HepG2 (cell line): ENCODE data around the gene PLSCR5. TPM values are rescaled to one million over a fixed set of nuclear protein-coding genes. Genes with fewer than 3 reads are reported as not detected.

Experiments
- FOXJ3 ChIP-seq: sonication (generic); formaldehyde crosslinking; IDR thresholded peaks from 2 replicates; pipeline ENCODE4 v1.4.0; 2020; ENCODE audit warnings: missing genetic modification reagents, mild to moderate bottlenecking, borderline replicate concordance
- MNT ChIP-seq: fragments of 450-650 bp; IDR thresholded peaks from 2 replicates; pipeline ENCODE4 v1.6.1; 2016
- PAXIP1 ChIP-seq: sonication (generic); formaldehyde crosslinking; conservative IDR thresholded peaks from 2 replicates; pipeline ENCODE4 v1.4.0; 2020; ENCODE audit warnings: mild to moderate bottlenecking, missing genetic modification reagents, moderate library complexity
- ZFP91 ChIP-seq: sonication (generic); formaldehyde crosslinking; IDR thresholded peaks from 2 replicates; pipeline ENCODE4 v1.9.0; 2022; ENCODE audit warnings: missing genetic modification reagents, mild to moderate bottlenecking, borderline replicate concordance
- ZNF281 ChIP-seq: sonication (generic); formaldehyde crosslinking; IDR thresholded peaks from 2 replicates; pipeline ENCODE4 v1.4.0; 2020; ENCODE audit warnings: missing genetic modification reagents, borderline replicate concordance
- ZNF747 ChIP-seq: sonication (generic); formaldehyde crosslinking; IDR thresholded peaks from 2 replicates; pipeline ENCODE4 v1.8.1; 2023; ENCODE audit warnings: missing genetic modification reagents, mild to moderate bottlenecking, borderline replicate concordance
- ZNF790 ChIP-seq: sonication (generic); formaldehyde crosslinking; IDR thresholded peaks from 2 replicates; pipeline ENCODE4 v1.8.0; 2022; ENCODE audit warnings: missing genetic modification reagents, mild to moderate bottlenecking, borderline replicate concordance
- ZUFSP ChIP-seq: sonication (generic); formaldehyde crosslinking; IDR thresholded peaks from 2 replicates; pipeline ENCODE4 v1.9.0; 2021; ENCODE audit warnings: missing genetic modification reagents, mild to moderate bottlenecking, borderline replicate concordance
- polyA plus RNA-seq, 8 experiments: library from polyadenylated mRNA; depleted of rRNA in 3 of 8; stranded (reverse) in 7 of 8; unstranded in 1 of 8; fragments of >200 nt; fragmentation: Illumina TruSeq in 4 of 8; extraction: Trizol in 4 of 8; gene quantifications; 2 replicates each; pipeline versions ENCODE4 v1.2.1 to v1.2.3, GENCODE V29; 2011 to 2016; ENCODE audit warnings: low read depth in 4 of 8, missing spikeins in 1 of 8, mixed read lengths in 1 of 8; ENCODE audit not compliant: insufficient read depth in 1 of 8
- total RNA-seq, 5 experiments: library from RNA; depleted of rRNA; stranded (reverse); fragments of >200 nt; fragmentation: Illumina TruSeq; extraction: Trizol; gene quantifications; 2 replicates each; pipeline ENCODE4 v1.2.3, GENCODE V29; 2016; ENCODE audit warnings: low read depth in 1 of 5
- TF ChIP-seq, protein P1 (sequence below): sonication (generic); formaldehyde crosslinking; IDR thresholded peaks from 2 replicates; pipeline ENCODE4 v1.4.0; 2020; ENCODE audit warnings: missing genetic modification reagents
- TF ChIP-seq, protein P2 (sequence below): sonication (generic); formaldehyde crosslinking; IDR thresholded peaks from 2 replicates; pipeline ENCODE4 v1.8.0; 2022; ENCODE audit warnings: missing genetic modification reagents, mild to moderate bottlenecking, borderline replicate concordance

The PLSCR5 gene
- total and polyA plus RNA-seq, 2 of the 13 experiments (the other 11 are each of a cell fraction or from before 2014, with no cell fraction given), result 0.50 TPM; not detected in 1

DNA sequence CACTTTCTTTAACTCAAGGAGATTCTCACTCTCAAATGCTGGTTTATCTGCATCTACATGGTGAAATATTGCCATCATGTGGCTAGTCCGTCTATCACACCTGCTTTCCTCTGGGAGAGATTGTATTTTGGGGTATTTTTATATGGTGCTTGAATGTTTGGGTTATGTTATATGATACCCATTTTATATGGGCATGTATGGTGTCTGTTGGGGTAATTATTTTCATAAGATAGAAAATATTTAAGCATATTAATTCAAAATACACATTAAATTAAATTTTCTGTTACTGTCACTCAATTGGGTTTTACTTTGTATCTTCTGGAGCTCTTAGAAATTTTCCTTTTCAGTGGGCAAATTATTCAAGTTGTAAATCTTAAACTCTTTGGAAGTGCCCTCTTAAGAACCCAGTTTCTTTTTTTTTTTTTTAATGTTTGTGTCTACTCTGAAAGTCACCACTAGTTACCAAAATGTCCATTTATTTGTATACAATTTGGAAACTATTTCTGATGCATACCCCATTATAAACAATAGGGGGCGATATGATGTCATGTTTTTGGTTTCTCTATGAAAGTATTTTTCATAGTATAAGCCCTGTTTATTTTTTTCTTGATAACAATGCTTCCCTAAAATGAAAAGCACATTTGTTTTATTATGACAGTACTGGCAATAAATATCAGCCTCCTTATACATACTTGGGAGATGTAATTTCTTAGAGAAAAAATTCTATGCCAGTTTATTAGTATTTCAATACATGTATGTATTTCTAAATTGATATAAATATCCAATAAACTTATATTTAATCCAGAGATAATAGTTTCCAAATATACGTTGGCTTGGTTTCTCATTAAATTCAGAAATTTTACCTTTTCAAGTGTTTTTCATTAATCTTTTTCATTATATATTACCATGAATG, 36.1 kb upstream of the PLSCR5 start (continued):
- TF ChIP-seq FOXJ3 (no peak), PAXIP1 (CRISPR knock-in tag) (no peak), ZNF747 (CRISPR knock-in tag) (no peak), ZNF281 (CRISPR knock-in tag) (no peak), MNT (no peak), ZUFSP (CRISPR knock-in tag) (no peak), ZFP91 (CRISPR knock-in tag) (no peak), ZNF790 (no peak)
- TF ChIP-seq, protein P1, sequence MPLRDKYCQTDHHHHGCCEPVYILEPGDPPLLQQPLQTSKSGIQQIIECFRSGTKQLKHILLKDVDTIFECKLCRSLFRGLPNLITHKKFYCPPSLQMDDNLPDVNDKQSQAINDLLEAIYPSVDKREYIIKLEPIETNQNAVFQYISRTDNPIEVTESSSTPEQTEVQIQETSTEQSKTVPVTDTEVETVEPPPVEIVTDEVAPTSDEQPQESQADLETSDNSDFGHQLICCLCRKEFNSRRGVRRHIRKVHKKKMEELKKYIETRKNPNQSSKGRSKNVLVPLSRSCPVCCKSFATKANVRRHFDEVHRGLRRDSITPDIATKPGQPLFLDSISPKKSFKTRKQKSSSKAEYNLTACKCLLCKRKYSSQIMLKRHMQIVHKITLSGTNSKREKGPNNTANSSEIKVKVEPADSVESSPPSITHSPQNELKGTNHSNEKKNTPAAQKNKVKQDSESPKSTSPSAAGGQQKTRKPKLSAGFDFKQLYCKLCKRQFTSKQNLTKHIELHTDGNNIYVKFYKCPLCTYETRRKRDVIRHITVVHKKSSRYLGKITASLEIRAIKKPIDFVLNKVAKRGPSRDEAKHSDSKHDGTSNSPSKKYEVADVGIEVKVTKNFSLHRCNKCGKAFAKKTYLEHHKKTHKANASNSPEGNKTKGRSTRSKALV (CRISPR knock-in tag), result no peak
- TF ChIP-seq, protein P2, sequence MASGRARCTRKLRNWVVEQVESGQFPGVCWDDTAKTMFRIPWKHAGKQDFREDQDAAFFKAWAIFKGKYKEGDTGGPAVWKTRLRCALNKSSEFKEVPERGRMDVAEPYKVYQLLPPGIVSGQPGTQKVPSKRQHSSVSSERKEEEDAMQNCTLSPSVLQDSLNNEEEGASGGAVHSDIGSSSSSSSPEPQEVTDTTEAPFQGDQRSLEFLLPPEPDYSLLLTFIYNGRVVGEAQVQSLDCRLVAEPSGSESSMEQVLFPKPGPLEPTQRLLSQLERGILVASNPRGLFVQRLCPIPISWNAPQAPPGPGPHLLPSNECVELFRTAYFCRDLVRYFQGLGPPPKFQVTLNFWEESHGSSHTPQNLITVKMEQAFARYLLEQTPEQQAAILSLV (CRISPR knock-in tag), result no peak
